ENCODE data around the gene AQP7. TPM values are rescaled to one million over a fixed set of nuclear protein-coding genes. Genes with fewer than 3 reads are reported as not detected.
A peak's percentile ranks its signal among the peaks of the same experiment; 100 is the strongest.
"Not testable (repeated sequence)": the region's sequence is repeated elsewhere in the genome, so short reads cannot be mapped to it uniquely, and the experiment has no call there.

AQP7 gene
- total RNA-seq, 3 donors from 2014 or later: not detected

GRCh38 chr9:33419708-33420303 lies 17.4 kb upstream of the AQP7 start:
- peaks cover 36% of the 10 kb centered on the region for H3K4me1 Mint-ChIP-seq (ENCODE audit: low read depth)
- no peaks in the 10 kb centered on the region for H3K9me3 Mint-ChIP-seq
- DNase-seq (no peak), ATAC-seq (no peak)
- H3K4me3 Mint-ChIP-seq: no peak overlapping the region
- no peaks in the 10 kb centered on the region for H3K27me3 Mint-ChIP-seq (ENCODE audit: low read depth)
- H3K36me3 Mint-ChIP-seq (ENCODE audit: insufficient read depth): no peaks in the 10 kb centered on the region

GRCh38 chr9:33418090-33418489 lies 15.7 kb upstream of the AQP7 start:
- no peak for DNase-seq
- Mint-ChIP-seq H3K27me3 (ENCODE audit: low read depth) (no peaks in the 10 kb centered on the region), H3K4me1 (ENCODE audit: low read depth) (peaks cover 46% of the 10 kb centered on the region), H3K4me3 (no peak overlapping the region), H3K9me3 (no peaks in the 10 kb centered on the region), H3K36me3 (ENCODE audit: insufficient read depth) (no peaks in the 10 kb centered on the region)
- ATAC-seq: no peak

- ATAC-seq: peak; percentile 9 to 12
- Mint-ChIP-seq H3K9me3 (no peaks in the 10 kb centered on the region), H3K4me1 (ENCODE audit: low read depth) (peaks cover 46% of the 10 kb centered on the region), H3K4me3 (peak overlapping the region; percentile 43), H3K36me3 (ENCODE audit: insufficient read depth) (no peaks in the 10 kb centered on the region), H3K27me3 (ENCODE audit: low read depth) (no peaks in the 10 kb centered on the region)
- DNase-seq: peak; percentile 36
These were observed 14.6 kb upstream of the AQP7 start for GRCh38 chr9:33416996-33417395.

- Mint-ChIP-seq H3K4me1 (ENCODE audit: low read depth) (peaks cover 46% of the 10 kb centered on the region), H3K27me3 (ENCODE audit: low read depth) (no peaks in the 10 kb centered on the region), H3K9me3 (no peaks in the 10 kb centered on the region), H3K4me3 (peak overlapping the region; percentile 56), H3K36me3 (ENCODE audit: insufficient read depth) (no peaks in the 10 kb centered on the region)
- peak; percentile 83 for DNase-seq
- ATAC-seq: peak; percentile 88 to 90
These were observed 13.2 kb upstream of the AQP7 start for GRCh38 chr9:33415501-33416038.

- Mint-ChIP-seq H3K36me3 (ENCODE audit: insufficient read depth) (no peaks in the 10 kb centered on the region), H3K4me3 (peak overlapping the region; percentile 56), H3K9me3 (no peaks in the 10 kb centered on the region), H3K4me1 (ENCODE audit: low read depth) (peaks cover 46% of the 10 kb centered on the region), H3K27me3 (ENCODE audit: low read depth) (no peaks in the 10 kb centered on the region)
- DNase-seq (no peak), ATAC-seq (no peak)
These were observed 12.6 kb upstream of the AQP7 start for GRCh38 chr9:33414889-33415500.

GRCh38 chr9:33414268-33414667 lies 11.9 kb upstream of the AQP7 start:
- Mint-ChIP-seq H3K4me3 (no peak overlapping the region), H3K4me1 (ENCODE audit: low read depth) (peaks cover 46% of the 10 kb centered on the region), H3K27me3 (ENCODE audit: low read depth) (no peaks in the 10 kb centered on the region), H3K36me3 (ENCODE audit: insufficient read depth) (no peaks in the 10 kb centered on the region), H3K9me3 (no peaks in the 10 kb centered on the region)
- ATAC-seq (no peak), DNase-seq (no peak)

- Mint-ChIP-seq H3K9me3 (no peaks in the 10 kb centered on the region), H3K4me3 (no peak overlapping the region), H3K36me3 (ENCODE audit: insufficient read depth) (no peaks in the 10 kb centered on the region), H3K27me3 (ENCODE audit: low read depth) (no peaks in the 10 kb centered on the region), H3K4me1 (ENCODE audit: low read depth) (no peaks in the 10 kb centered on the region)
- no peak for DNase-seq
- no peak for ATAC-seq
These were observed 5.7 kb upstream of the AQP7 start for GRCh38 chr9:33408087-33408486.

GRCh38 chr9:33407061-33407460 lies 4.7 kb upstream of the AQP7 start:
- DNase-seq (no peak), ATAC-seq (no peak)
- Mint-ChIP-seq H3K36me3 (ENCODE audit: insufficient read depth) (no peaks in the 10 kb centered on the region), H3K4me3 (no peak overlapping the region), H3K4me1 (ENCODE audit: low read depth) (no peaks in the 10 kb centered on the region), H3K27me3 (ENCODE audit: low read depth) (no peaks in the 10 kb centered on the region), H3K9me3 (no peaks in the 10 kb centered on the region)

GRCh38 chr9:33404788-33405362 lies 2.5 kb upstream of the AQP7 start:
- ATAC-seq: no peak
- Mint-ChIP-seq H3K4me3 (no peak overlapping the region), H3K36me3 (ENCODE audit: insufficient read depth) (no peaks in the 10 kb centered on the region), H3K27me3 (ENCODE audit: low read depth) (no peaks in the 10 kb centered on the region), H3K9me3 (no peaks in the 10 kb centered on the region), H3K4me1 (ENCODE audit: low read depth) (no peaks in the 10 kb centered on the region)
- DNase-seq: no peak

- DNase-seq (no peak), ATAC-seq (no peak)
- Mint-ChIP-seq H3K4me1 (ENCODE audit: low read depth) (no peaks in the 10 kb centered on the region), H3K9me3 (no peaks in the 10 kb centered on the region), H3K36me3 (ENCODE audit: insufficient read depth) (no peaks in the 10 kb centered on the region), H3K27me3 (ENCODE audit: low read depth) (no peaks in the 10 kb centered on the region), H3K4me3 (no peak overlapping the region)
These were observed 1.8 kb upstream of the AQP7 start for GRCh38 chr9:33403941-33404787.

- H3K4me3 Mint-ChIP-seq; H3K4me1 Mint-ChIP-seq (ENCODE audit: low read depth); H3K27me3 Mint-ChIP-seq (ENCODE audit: low read depth); ATAC-seq; H3K9me3 Mint-ChIP-seq; H3K36me3 Mint-ChIP-seq (ENCODE audit: insufficient read depth); DNase-seq: not testable (repeated sequence)
These were observed 559 bp downstream of the AQP7 start for GRCh38 chr9:33401809-33402208.

- ATAC-seq; H3K4me1 Mint-ChIP-seq (ENCODE audit: low read depth); DNase-seq; H3K27me3 Mint-ChIP-seq (ENCODE audit: low read depth); H3K9me3 Mint-ChIP-seq; H3K4me3 Mint-ChIP-seq; H3K36me3 Mint-ChIP-seq (ENCODE audit: insufficient read depth): not testable (repeated sequence)
These were observed 3.3 kb downstream of the AQP7 start for GRCh38 chr9:33399047-33399446.

GRCh38 chr9:33397801-33398200 lies 4.6 kb downstream of the AQP7 start:
- not testable (repeated sequence) for DNase-seq; H3K27me3 Mint-ChIP-seq (ENCODE audit: low read depth); H3K4me1 Mint-ChIP-seq (ENCODE audit: low read depth); H3K36me3 Mint-ChIP-seq (ENCODE audit: insufficient read depth); H3K9me3 Mint-ChIP-seq; ATAC-seq; H3K4me3 Mint-ChIP-seq

- not testable (repeated sequence) for H3K27me3 Mint-ChIP-seq (ENCODE audit: low read depth); H3K36me3 Mint-ChIP-seq (ENCODE audit: insufficient read depth); DNase-seq; ATAC-seq; H3K4me1 Mint-ChIP-seq (ENCODE audit: low read depth); H3K4me3 Mint-ChIP-seq; H3K9me3 Mint-ChIP-seq
These were observed 7.0 kb downstream of the AQP7 start for GRCh38 chr9:33395159-33395879.
